H1 (cell line): ENCODE measurements around the gene PGAM2. TPM values are rescaled to one million over a fixed set of nuclear protein-coding genes. Genes with fewer than 3 reads are reported as not detected.
"Not testable (repeated sequence)": the region's sequence is repeated elsewhere in the genome, so short reads cannot be mapped to it uniquely, and the experiment has no call there.

ENCODE experiments used
- CTCF ChIA-PET: fragments of 300-600 bp; sonication (Branson Sonifier 250); formaldehyde crosslinking; loops from one replicate; lab custom pipeline; 2021; ENCODE audit not compliant: partially characterized antibody; lab: Charles Lee
- POLR2A ChIA-PET: fragments of 300-600 bp; sonication (Branson Sonifier 250); formaldehyde crosslinking; loops from one replicate; lab custom pipeline; 2021; ENCODE audit warnings: inconsistent platforms; ENCODE audit not compliant: partially characterized antibody; lab: Charles Lee
- DNase-seq, 2 experiments: peaks; one replicate each; pipeline versions ENCODE4 v3.0.0 to v3.0.0-alpha.2; 2010 to 2022; ENCODE audit warnings: low spot score in 2 of 2, low read depth in 1 of 2, mixed read lengths in 1 of 2
- FAIRE-seq: peaks from 2 replicates; lab custom pipeline; 2011; peaks lifted over from hg19 to GRCh38; lab: Jason Lieb, UNC
- H2AFZ ChIP-seq: 2 replicates; pipeline ENCODE4 v1.8.1; 2012; ENCODE audit warnings: low read length, inconsistent platforms
- H2AK5ac ChIP-seq: 2 replicates; pipeline ENCODE4 v1.6.1; 2013; ENCODE audit warnings: low read depth, low read length
- H2BK120ac ChIP-seq: replicated peaks from 2 replicates; pipeline ENCODE3; 2013; ENCODE audit warnings: low read depth, low read length, inconsistent platforms
- H2BK12ac ChIP-seq: 2 replicates; pipeline ENCODE4 v1.6.1; 2013; ENCODE audit warnings: low read depth, low read length
- H2BK15ac ChIP-seq: 2 replicates; pipeline ENCODE4 v1.6.1; 2013; ENCODE audit warnings: low read length
- H2BK20ac ChIP-seq: 2 replicates; pipeline ENCODE4 v1.6.1; 2013; ENCODE audit warnings: low read length
- H2BK5ac ChIP-seq: 2 replicates; pipeline ENCODE4 v1.6.1; 2013; ENCODE audit warnings: low read depth, low read length
- H3K14ac ChIP-seq: 2 replicates; pipeline ENCODE4 v1.6.1; 2013; ENCODE audit warnings: inconsistent platforms; ENCODE audit not compliant: insufficient read length
- H3K18ac ChIP-seq: 2 replicates; pipeline ENCODE4 v1.6.1; 2013; ENCODE audit warnings: low read length; ENCODE audit errors: extremely low read depth
- H3K23ac ChIP-seq: 2 replicates; pipeline ENCODE4 v1.6.1; 2013; ENCODE audit warnings: inconsistent platforms; ENCODE audit not compliant: insufficient read length
- H3K23me2 ChIP-seq: 2 replicates; pipeline ENCODE4 v1.6.1; 2013; ENCODE audit warnings: low read depth, low read length
- H3K27ac ChIP-seq: 2 replicates; pipeline ENCODE4 v1.6.1; 2011; ENCODE audit warnings: low read depth, low read length, inconsistent platforms
- H3K27me3 ChIP-seq, 4 experiments: replicated peaks in 1 of 4; 1 replicate in 1 of 4; 2 replicates in 3 of 4; pipeline versions ENCODE4 v1.6.1 to v1.8.1; 2011 to 2013; ENCODE audit warnings: low read length in 3 of 4, mild to moderate bottlenecking in 3 of 4, inconsistent platforms in 2 of 4, mixed read lengths in 2 of 4, moderate library complexity in 1 of 4; ENCODE audit not compliant: control insufficient read depth in 3 of 4, insufficient read depth in 3 of 4; ENCODE audit errors: extremely low read depth in 1 of 4
- H3K36me3 ChIP-seq, 4 experiments: 2 replicates each; pipeline versions ENCODE4 v1.6.1 to v1.8.1; 2011 to 2013; ENCODE audit warnings: mild to moderate bottlenecking in 4 of 4, low read length in 3 of 4, moderate library complexity in 2 of 4, control low read depth in 1 of 4, inconsistent platforms in 1 of 4; ENCODE audit not compliant: insufficient read depth in 4 of 4, control insufficient read depth in 2 of 4
- H3K4ac ChIP-seq: replicated peaks from 2 replicates; pipeline ENCODE3; 2013; ENCODE audit warnings: low read length, low read depth, mixed read lengths, inconsistent platforms; ENCODE audit not compliant: insufficient read length
- H3K4me1 ChIP-seq, 4 experiments: replicated peaks in 1 of 4; 1 replicate in 1 of 4; 2 replicates in 3 of 4; pipeline versions ENCODE4 v1.6.1 to v1.8.1; 2011 to 2013; ENCODE audit warnings: low read length in 3 of 4, inconsistent platforms in 2 of 4, mixed read lengths in 1 of 4; ENCODE audit not compliant: insufficient read depth in 4 of 4, control insufficient read depth in 3 of 4
- H3K4me2 ChIP-seq, 2 experiments: 2 replicates each; pipeline versions ENCODE4 v1.6.1 to v1.8.1; 2011 to 2013; ENCODE audit warnings: low read depth in 2 of 2, low read length in 2 of 2, control low read depth in 1 of 2, inconsistent platforms in 1 of 2, mild to moderate bottlenecking in 1 of 2; ENCODE audit not compliant: insufficient read depth in 1 of 2
- H3K4me3 ChIP-seq, 4 experiments: fragments of 200-600, 300-600 bp in 1 of 4; sonication (generic), shearing (Covaris generic), sonication (Bioruptor Twin) in 1 of 4; 2 replicates each; pipeline versions ENCODE4 v1.5.1 to v1.8.1; 2011 to 2016; ENCODE audit warnings: low read length in 4 of 4, low read depth in 3 of 4, control low read depth in 2 of 4, inconsistent platforms in 2 of 4, mild to moderate bottlenecking in 2 of 4, mixed read lengths in 1 of 4, moderate library complexity in 1 of 4; ENCODE audit not compliant: insufficient read depth in 2 of 4; ENCODE audit errors: extremely low read depth in 1 of 4
- H3K56ac ChIP-seq: replicated peaks from 2 replicates; pipeline ENCODE3; 2013; ENCODE audit warnings: low read depth, mild to moderate bottlenecking, mixed read lengths, low read length, inconsistent platforms; ENCODE audit not compliant: insufficient read length
- H3K79me1 ChIP-seq: 2 replicates; pipeline ENCODE4 v1.6.1; 2013; ENCODE audit warnings: low read depth, low read length, control low read depth
- H3K79me2 ChIP-seq, 2 experiments: 2 replicates each; pipeline versions ENCODE4 v1.6.1 to v1.8.1; 2012 to 2013; ENCODE audit warnings: low read length in 2 of 2, mild to moderate bottlenecking in 2 of 2, inconsistent platforms in 1 of 2; ENCODE audit not compliant: insufficient read depth in 2 of 2, control insufficient read depth in 1 of 2
- H3K9ac ChIP-seq, 4 experiments: replicated peaks in 1 of 4; 1 replicate in 1 of 4; 2 replicates in 3 of 4; pipeline versions ENCODE4 v1.6.1 to v1.8.1; 2011 to 2013; ENCODE audit warnings: low read depth in 3 of 4, low read length in 3 of 4, control low read depth in 2 of 4, mild to moderate bottlenecking in 2 of 4, moderate library complexity in 2 of 4, inconsistent platforms in 1 of 4; ENCODE audit errors: extremely low read depth in 1 of 4
- H3K9me3 ChIP-seq, 2 experiments: 2 replicates each; pipeline versions ENCODE4 v1.6.1 to v1.8.1; 2012 to 2013; ENCODE audit warnings: mild to moderate bottlenecking in 2 of 2, moderate library complexity in 2 of 2, control low read depth in 1 of 2, inconsistent platforms in 1 of 2, low read depth in 1 of 2, low read length in 1 of 2, mixed read lengths in 1 of 2; ENCODE audit not compliant: insufficient read depth in 2 of 2
- H4K20me1 ChIP-seq, 2 experiments: replicated peaks in 1 of 2; 2 replicates each; pipeline versions ENCODE3 to v1.8.1; 2011 to 2013; ENCODE audit warnings: inconsistent platforms in 2 of 2, low read length in 2 of 2, mild to moderate bottlenecking in 1 of 2; ENCODE audit not compliant: insufficient read depth in 2 of 2, control insufficient read depth in 1 of 2
- H4K5ac ChIP-seq: 2 replicates; pipeline ENCODE4 v1.6.1; 2013; ENCODE audit warnings: low read length, low read depth, mixed read lengths, inconsistent platforms; ENCODE audit not compliant: insufficient read length
- H4K8ac ChIP-seq: 2 replicates; pipeline ENCODE4 v1.8.0; 2013; ENCODE audit warnings: mild to moderate bottlenecking, moderate library complexity, low read length, inconsistent platforms; ENCODE audit not compliant: insufficient read depth; ENCODE audit errors: extremely low read depth
- H4K91ac ChIP-seq: replicated peaks from 2 replicates; pipeline ENCODE3; 2013; ENCODE audit warnings: low read length, mixed read lengths, inconsistent platforms; ENCODE audit not compliant: insufficient read length
- WGBS, 2 experiments: shearing (Covaris generic) in 1 of 2; methylation state at CpG; one replicate each; pipeline versions ENCODE4 v1.1.6 to v1.1.7; 2013 to 2015; ENCODE audit warnings: low lambda C conversion rate in 2 of 2, mixed read lengths in 2 of 2, inconsistent platforms in 1 of 2, low coverage in 1 of 2, missing lambda C conversion rate in 1 of 2; ENCODE audit not compliant: insufficient replicate concordance in 2 of 2, insufficient coverage in 1 of 2, insufficient read length in 1 of 2; ENCODE audit errors: extremely low coverage in 1 of 2, missing lambda C conversion rate in 1 of 2; 5-methylcytosine and 5-hydroxymethylcytosine counted together
- polyA plus RNA-seq, 7 experiments: library from polyadenylated mRNA; depleted of rRNA in 3 of 7; stranded (reverse) in 5 of 7; unstranded in 2 of 7; fragments of >200 nt in 5 of 7; fragments of 200-250 nt in 2 of 7; gene quantifications; 1 replicate in 5 of 7; 2 replicates in 1 of 7; 4 replicates in 1 of 7; pipeline versions ENCODE4 v1.2.1 to v1.2.3, GENCODE V29; 2011 to 2013; ENCODE audit warnings: missing spikeins in 2 of 7, mixed read lengths in 2 of 7
- total RNA-seq: library from RNA; stranded (reverse); fragmentation: NEBNext Ultra II Directional; extraction: Animal tissue kit (Norgen Biotek cat#: 25700); gene quantifications from 2 replicates; pipeline ENCODE4 v1.2.1, GENCODE V29; 2021

The PGAM2 gene
- total and polyA plus RNA-seq, 2 of the 8 experiments (the other 6 are each of a cell fraction or from before 2014, with no cell fraction given), result 2.1 to 2.9 TPM

- H3K4me2 ChIP-seq, CTCF ChIA-PET, H3K36me3 ChIP-seq, H3K9me3 ChIP-seq, H3K27ac ChIP-seq, H3K23me2 ChIP-seq, FAIRE-seq, DNase-seq, H3K9ac ChIP-seq, H2BK5ac ChIP-seq, H4K91ac ChIP-seq, H2BK15ac ChIP-seq, H3K4ac ChIP-seq, H3K27me3 ChIP-seq, H2AFZ ChIP-seq, H2AK5ac ChIP-seq, H3K18ac ChIP-seq, H3K56ac ChIP-seq, H2BK12ac ChIP-seq, H3K4me1 ChIP-seq, H3K23ac ChIP-seq, H4K8ac ChIP-seq, H4K20me1 ChIP-seq, H4K5ac ChIP-seq, H2BK20ac ChIP-seq, H2BK120ac ChIP-seq, H3K79me1 ChIP-seq, H3K79me2 ChIP-seq, H3K14ac ChIP-seq, H3K4me3 ChIP-seq: not testable (repeated sequence)
- POLR2A ChIA-PET, result interaction anchor here (0.8 kb wide), 1 partner anchor 41 kb away, joined by 3 read pairs; no protein-coding TSS in a partner anchor
- WGBS, 2 experiments, result 84% methylated on average over 5 of the region's 6 CpGs; no CpG with 5 or more reads in 1 of the 2 experiments
Observed at GRCh38 chr7:44022796-44023467, 42.4 kb downstream of the PGAM2 start.

- H3K56ac ChIP-seq, H3K4ac ChIP-seq, H2BK15ac ChIP-seq, H2BK12ac ChIP-seq, H3K4me1 ChIP-seq, H3K18ac ChIP-seq, H3K23me2 ChIP-seq, H4K8ac ChIP-seq, H3K23ac ChIP-seq, H2BK120ac ChIP-seq, CTCF ChIA-PET, H3K79me1 ChIP-seq, H3K9me3 ChIP-seq, H2AFZ ChIP-seq, H3K79me2 ChIP-seq, H3K27ac ChIP-seq, H3K36me3 ChIP-seq, H3K27me3 ChIP-seq, FAIRE-seq, H3K14ac ChIP-seq, DNase-seq, H2BK5ac ChIP-seq, H3K9ac ChIP-seq, H2BK20ac ChIP-seq, H3K4me3 ChIP-seq, H4K5ac ChIP-seq, POLR2A ChIA-PET, H2AK5ac ChIP-seq, H4K91ac ChIP-seq, H4K20me1 ChIP-seq, H3K4me2 ChIP-seq: not testable (repeated sequence)
- WGBS, 2 experiments, result 84% methylated on average over 7 of the region's 7 CpGs; no CpG with 5 or more reads in 1 of the 2 experiments
Observed at GRCh38 chr7:44022069-44022468, 43.3 kb downstream of the PGAM2 start.
